ENCODE data around the gene MARVELD2. TPM values are rescaled to one million over a fixed set of nuclear protein-coding genes. Genes with fewer than 3 reads are reported as not detected.
"Not testable (repeated sequence)": the region's sequence is repeated elsewhere in the genome, so short reads cannot be mapped to it uniquely, and the experiment has no call there.

MARVELD2 gene, protein sequence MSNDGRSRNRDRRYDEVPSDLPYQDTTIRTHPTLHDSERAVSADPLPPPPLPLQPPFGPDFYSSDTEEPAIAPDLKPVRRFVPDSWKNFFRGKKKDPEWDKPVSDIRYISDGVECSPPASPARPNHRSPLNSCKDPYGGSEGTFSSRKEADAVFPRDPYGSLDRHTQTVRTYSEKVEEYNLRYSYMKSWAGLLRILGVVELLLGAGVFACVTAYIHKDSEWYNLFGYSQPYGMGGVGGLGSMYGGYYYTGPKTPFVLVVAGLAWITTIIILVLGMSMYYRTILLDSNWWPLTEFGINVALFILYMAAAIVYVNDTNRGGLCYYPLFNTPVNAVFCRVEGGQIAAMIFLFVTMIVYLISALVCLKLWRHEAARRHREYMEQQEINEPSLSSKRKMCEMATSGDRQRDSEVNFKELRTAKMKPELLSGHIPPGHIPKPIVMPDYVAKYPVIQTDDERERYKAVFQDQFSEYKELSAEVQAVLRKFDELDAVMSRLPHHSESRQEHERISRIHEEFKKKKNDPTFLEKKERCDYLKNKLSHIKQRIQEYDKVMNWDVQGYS
- 2.3 and 3.9 TPM in 2 replicates for total RNA-seq

DNA sequence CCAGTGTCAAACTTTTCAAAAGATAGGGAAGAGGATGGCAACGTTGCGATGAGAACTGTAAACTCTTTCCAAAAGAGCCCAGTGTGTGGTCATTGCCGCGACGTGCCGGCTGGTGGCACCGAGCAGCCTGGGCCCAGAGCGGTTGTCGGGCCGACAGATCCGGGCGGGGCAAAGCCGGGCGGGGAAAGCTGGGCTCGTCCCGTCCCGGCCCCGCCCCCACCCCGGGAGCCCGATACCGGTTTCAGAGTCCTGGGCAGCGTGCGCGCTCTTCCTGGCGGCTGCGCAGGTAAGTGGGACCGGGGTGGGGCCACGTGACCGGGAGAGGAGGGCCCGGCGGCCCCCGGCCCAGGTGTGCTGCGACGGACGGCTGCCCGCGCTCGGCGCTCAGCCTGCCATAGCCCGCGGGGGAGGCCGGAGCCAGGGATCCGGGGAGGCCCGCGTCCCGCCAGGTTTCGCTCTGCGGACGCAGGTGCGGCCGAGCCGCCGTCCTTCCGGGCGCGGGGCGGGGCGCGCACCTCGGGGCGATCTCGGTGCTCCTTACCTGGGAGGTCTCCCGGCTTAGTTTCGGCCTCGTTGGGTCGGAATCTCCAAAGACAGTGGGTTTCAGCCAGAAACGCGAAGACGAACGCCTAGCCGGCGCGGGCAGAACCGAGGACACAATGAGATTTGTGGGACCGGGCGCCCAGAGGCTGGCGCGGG is at the start of gene MARVELD2:
Gene MARVELD2 (plus strand): TSS at position 232 of the 699 bp plus-strand sequence. CDS start 4,270 bp downstream, outside the sequence.
- DNase-seq (ENCODE audit: low read depth) = peak; percentile 33
- TF ChIP-seq, protein P1, sequence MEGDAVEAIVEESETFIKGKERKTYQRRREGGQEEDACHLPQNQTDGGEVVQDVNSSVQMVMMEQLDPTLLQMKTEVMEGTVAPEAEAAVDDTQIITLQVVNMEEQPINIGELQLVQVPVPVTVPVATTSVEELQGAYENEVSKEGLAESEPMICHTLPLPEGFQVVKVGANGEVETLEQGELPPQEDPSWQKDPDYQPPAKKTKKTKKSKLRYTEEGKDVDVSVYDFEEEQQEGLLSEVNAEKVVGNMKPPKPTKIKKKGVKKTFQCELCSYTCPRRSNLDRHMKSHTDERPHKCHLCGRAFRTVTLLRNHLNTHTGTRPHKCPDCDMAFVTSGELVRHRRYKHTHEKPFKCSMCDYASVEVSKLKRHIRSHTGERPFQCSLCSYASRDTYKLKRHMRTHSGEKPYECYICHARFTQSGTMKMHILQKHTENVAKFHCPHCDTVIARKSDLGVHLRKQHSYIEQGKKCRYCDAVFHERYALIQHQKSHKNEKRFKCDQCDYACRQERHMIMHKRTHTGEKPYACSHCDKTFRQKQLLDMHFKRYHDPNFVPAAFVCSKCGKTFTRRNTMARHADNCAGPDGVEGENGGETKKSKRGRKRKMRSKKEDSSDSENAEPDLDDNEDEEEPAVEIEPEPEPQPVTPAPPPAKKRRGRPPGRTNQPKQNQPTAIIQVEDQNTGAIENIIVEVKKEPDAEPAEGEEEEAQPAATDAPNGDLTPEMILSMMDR (IDR thresholded peaks at IDR 0.05; ENCODE audit: insufficient read depth, low read depth, low read length) = peak; percentile 39
- peak within 1 kb of the TSS; percentile 60 for H3K4me3 ChIP-seq (ENCODE audit: low read depth, low read length)

DNA sequence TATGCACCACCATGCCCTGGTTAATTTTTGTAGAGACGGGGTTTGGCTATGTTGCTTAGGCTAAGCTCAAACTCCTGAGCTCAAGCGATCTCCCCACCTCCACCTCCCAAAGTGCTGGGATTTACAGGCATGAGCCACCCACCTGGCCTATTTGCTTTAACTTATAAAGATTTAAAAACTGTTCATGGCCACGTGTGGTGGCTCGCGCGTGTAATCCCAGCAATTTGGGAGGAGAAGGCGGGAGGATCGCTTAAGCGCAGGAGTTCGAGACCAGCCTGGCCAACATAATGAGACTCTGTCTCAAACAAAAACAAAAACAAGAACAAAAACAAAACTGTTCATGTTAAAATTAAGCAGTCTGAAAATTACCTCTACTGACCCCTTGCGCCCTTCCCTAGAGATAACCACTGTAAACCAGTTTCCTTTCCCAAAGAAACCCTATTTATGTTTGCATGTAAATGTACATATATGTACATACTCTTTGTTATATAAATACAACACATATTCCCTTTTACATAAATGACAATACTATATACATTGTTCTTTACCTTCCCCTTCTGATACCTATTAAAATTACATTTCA is 47.1 kb upstream of the MARVELD2 start:
- peak overlapping the region; percentile 90 for H3K4me3 ChIP-seq (ENCODE audit: low read depth, low read length)
- no peak for DNase-seq (ENCODE audit: low read depth)
- TF ChIP-seq, protein P1 (IDR thresholded peaks at IDR 0.05; ENCODE audit: insufficient read depth, low read depth, low read length) = no peak

DNA sequence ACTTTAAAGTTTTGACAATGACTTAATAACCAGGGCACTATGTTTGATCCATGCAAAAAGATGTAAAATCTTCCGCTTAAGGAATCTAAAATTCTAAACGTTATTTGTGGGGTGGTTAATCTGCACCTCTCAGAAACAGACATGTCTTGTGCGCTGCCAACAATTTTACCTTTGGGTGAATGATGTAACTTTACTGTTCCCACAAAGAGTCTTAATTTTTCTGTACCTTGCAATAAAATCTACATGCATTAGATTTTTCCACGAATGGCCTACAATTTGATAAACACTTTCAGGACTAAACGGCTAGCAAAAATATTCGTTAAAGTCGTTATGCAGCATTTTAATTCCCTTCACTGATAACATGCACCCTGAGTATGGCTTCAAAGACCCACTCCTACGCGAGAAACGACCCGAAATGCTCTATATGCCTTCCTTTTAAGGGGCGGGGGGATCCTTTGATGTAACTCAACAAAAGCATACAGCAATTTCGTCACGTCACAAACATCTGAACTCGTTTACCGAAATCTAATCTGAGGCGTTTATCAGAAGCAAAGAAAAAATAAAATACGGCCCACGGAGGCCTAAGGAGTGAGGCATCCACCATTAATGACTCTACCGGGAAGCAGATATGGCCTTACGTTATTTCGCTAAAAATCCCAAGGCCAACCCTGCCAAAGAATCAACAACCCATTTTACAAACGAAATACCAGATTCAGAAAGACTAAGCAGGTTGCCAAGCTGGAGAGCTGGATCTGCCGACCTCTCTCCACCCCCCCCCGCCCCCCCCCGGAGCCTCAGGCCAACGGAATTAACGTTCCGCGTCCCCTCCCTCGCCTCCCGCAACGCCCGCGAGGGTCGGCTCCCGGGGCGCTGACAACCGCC is 46.2 kb upstream of the MARVELD2 start:
- TF ChIP-seq, protein P1 (IDR thresholded peaks at IDR 0.05; ENCODE audit: insufficient read depth, low read depth, low read length) = no peak
- peak overlapping the region; percentile 90 for H3K4me3 ChIP-seq (ENCODE audit: low read depth, low read length)
- peak; percentile 58 for DNase-seq (ENCODE audit: low read depth)

DNA sequence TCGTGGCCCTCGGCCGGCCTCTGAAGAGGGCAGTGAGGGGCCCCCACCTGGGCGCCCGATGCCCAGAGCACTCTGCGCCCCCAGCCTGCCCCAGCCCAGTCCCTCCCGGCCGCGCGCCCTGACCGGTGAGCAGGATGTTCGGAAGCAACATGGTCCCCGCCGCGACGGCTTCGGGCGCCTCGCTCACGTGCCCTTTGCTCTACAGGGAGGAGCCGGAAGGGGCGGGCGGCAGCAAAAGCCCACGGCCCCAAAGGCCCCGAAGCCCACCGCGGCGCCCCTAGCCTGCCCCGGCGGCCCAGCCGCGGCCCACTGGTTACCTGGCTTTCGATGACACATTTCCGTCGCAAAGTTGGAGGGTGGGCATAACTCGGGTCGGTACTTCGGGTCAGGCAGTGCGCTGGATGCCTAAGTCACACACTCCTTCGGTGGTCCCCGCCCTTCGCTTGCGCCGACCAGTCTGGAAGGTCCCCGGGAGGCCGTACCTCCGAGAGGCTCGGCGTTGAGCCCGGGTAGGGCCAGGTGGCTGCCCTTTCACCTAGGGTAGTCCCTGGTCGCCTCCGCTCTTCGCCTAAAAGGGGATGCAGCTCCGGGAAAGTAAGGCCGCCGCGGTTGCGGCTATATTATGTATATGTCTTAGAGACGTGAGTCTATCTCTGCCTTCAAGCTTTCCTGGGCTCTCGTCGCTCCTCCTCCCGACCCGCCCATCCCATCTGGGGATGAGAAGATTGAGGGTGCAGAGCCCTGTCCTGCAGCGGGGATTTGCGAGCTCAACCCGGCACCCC is 45.4 kb upstream of the MARVELD2 start, which contains the start of the genes AK6, RAD17 and TAF9:
Gene AK6 (minus strand): TSS at position 181 of the 782 bp plus-strand sequence. CDS start 30 bp downstream, at position 151.
Gene RAD17 (plus strand): TSS at position 479 of the 782 bp plus-strand sequence. CDS start 2,391 bp downstream, outside the sequence.
Gene TAF9 (minus strand): TSS at position 181 of the 782 bp plus-strand sequence. CDS start 3,783 bp downstream, outside the sequence.
- peak; percentile 93 for DNase-seq (ENCODE audit: low read depth)
- H3K4me3 ChIP-seq (ENCODE audit: low read depth, low read length) = peak within 1 kb of the TSS; percentile 90
- TF ChIP-seq, protein P1 (IDR thresholded peaks at IDR 0.05; ENCODE audit: insufficient read depth, low read depth, low read length) = no peak

DNA sequence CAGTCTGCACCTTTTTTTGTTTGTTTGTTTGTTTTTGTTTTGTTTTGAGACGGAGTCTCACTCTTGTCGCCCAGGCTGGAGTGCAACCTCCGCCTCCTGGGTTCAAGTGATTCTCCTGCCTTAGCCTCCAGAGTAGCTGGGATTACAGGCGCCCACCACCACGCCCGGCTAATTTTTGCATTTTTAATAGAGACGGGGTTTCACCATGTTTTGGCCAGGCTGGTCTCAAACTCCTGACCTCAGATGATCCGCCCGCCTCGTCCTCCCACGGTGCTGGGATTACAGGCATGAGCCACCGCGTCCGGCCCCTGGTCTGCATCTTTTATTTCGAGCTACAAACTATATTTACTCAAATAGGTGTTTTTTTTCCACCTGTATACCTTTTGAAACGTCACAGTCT is 44.6 kb upstream of the MARVELD2 start:
- H3K4me3 ChIP-seq (ENCODE audit: low read depth, low read length) = peak overlapping the region; percentile 90
- not testable (repeated sequence) for DNase-seq (ENCODE audit: low read depth)

DNA sequence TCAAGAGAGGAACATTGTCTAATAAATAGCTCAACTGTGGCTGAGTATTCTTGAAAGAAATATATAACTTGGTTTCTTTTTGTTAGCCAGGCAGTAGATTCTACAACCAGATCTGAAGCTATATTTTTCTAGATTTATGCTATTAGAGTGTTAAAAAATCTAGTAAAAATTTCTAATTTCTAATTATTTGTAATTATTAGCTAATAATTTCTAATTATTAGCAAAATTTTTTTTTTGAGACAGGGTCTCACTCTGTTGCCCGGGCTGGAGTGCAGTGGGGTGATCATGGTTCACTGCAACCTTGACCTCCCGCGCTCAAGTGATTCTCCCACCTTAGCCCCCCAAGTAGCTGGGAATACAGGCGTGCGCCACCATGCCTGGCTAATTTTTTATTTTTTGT is 42.5 kb upstream of the MARVELD2 start:
- TF ChIP-seq, protein P1 (IDR thresholded peaks at IDR 0.05; ENCODE audit: insufficient read depth, low read depth, low read length) = no peak
- DNase-seq (ENCODE audit: low read depth) = no peak
- no peak overlapping the region for H3K4me3 ChIP-seq (ENCODE audit: low read depth, low read length)
